Measurements from ENCODE around the gene B3GNT9.

B3GNT9 gene

GRCh38 chr16:67109407-67110135, 41.2 kb downstream of the B3GNT9 start, which contains the start of gene PHAF1:
TSS of gene PHAF1 (plus strand) at chr16:67109941. CDS start at chr16:67110176, 235 bp downstream.
- DNase-seq: peak; percentile 79 to 93 (median 91)

- DNase-seq: no peak
Observed at GRCh38 chr16:67108931-67109406, 41.8 kb downstream of the B3GNT9 start.

GRCh38 chr16:67108489-67108888, 42.3 kb downstream of the B3GNT9 start:
- DNase-seq: no peak

DNA sequence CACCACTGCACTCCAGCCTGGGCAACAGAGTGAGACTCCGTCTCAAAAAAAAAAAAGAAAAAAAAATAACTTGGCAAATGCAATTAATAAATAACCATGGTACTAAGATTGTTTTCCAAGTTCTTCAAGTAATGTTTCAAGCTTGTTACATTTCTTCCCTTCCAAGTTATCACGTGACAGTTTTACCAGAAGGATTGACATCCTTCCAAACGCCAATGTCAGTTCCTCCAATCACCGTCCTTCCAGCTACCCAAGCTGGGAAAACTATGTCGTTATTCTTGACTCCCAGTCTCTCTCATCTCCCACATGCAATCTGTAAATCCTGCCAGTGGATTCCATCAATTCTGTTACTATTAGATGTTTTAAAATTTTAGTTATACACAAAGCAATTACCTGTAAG, 44.9 kb downstream of the B3GNT9 start:
- no peak for DNase-seq

- no peak for DNase-seq
Observed at GRCh38 chr16:67105246-67105645, 45.6 kb downstream of the B3GNT9 start.

- peak in 1 of 3 experiments; percentile 22 for DNase-seq
Observed at GRCh38 chr16:67104845-67105244, 46.0 kb downstream of the B3GNT9 start.

GRCh38 chr16:67104061-67104460, 46.7 kb downstream of the B3GNT9 start:
- DNase-seq: peak in 1 of 3 experiments; percentile 11

- no peak for DNase-seq
Observed at GRCh38 chr16:67101311-67102082, 49.3 kb downstream of the B3GNT9 start.

DNA sequence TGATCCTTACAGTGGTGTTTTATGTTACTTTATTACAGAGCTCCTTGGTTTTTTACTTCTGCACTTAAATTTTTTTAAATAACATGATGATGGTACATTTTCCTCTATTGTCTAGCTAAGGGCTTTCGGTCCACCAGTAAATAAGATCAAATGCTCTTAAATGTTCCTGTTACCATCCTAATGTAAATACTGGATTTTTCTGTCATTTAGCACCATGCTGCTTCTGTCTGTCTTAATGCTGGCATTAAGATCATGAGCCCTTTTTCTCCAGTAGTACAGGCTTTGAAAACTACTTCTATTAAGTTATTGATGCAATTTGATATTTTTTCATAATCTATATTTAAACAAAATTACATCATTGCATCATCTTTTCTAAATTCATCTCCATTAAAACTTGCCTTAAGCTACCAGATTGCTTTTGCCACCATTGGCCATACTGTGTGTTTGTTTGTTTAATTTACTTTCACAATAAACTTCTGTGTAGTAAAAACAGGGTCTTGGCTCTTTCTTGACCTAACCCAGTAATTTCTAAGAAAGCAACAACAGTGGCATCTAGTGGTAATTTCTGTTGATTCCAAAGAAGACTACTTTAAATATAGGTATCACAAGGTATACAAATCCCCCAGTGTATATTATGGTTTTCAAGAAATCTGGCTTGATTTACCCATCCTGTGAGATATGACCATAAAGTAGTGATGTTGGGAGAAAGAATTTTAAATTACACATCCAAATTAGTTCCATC, 50.1 kb downstream of the B3GNT9 start:
- peak in 1 of 3 experiments; percentile 25 for DNase-seq

- no peak for DNase-seq
Observed at GRCh38 chr16:67098599-67098998, 52.2 kb downstream of the B3GNT9 start.
